Keratinocyte (primary cell): ENCODE measurements around the gene TRIM65. TPM values are rescaled to one million over a fixed set of nuclear protein-coding genes. Genes with fewer than 3 reads are reported as not detected.

ENCODE experiments used
- DNase-seq: peaks from one replicate; pipeline ENCODE4 v3.0.0-alpha.2; 2011; ENCODE audit warnings: low read depth, missing footprints, low spot score
- FAIRE-seq: peaks from 2 replicates; lab custom pipeline; 2011; peaks lifted over from hg19 to GRCh38; lab: Jason Lieb, UNC
- H2AFZ ChIP-seq: 2 replicates; pipeline ENCODE4 v1.6.0; 2012; ENCODE audit warnings: low read length, control low read depth, inconsistent platforms; ENCODE audit not compliant: control insufficient read depth
- H3K27ac ChIP-seq: 2 replicates; pipeline ENCODE4 v1.5.1; 2011; ENCODE audit warnings: low read length; ENCODE audit not compliant: control insufficient read depth, insufficient read depth
- H3K27me3 ChIP-seq: 3 replicates; pipeline ENCODE4 v1.6.0; 2011; ENCODE audit warnings: low read length; ENCODE audit not compliant: control insufficient read depth, insufficient read depth; ENCODE audit errors: extremely low read depth
- H3K36me3 ChIP-seq, 2 experiments: 2 replicates in 1 of 2; 3 replicates in 1 of 2; pipeline ENCODE4 v1.5.1; 2011; ENCODE audit warnings: low read length in 2 of 2, mild to moderate bottlenecking in 1 of 2; ENCODE audit not compliant: control insufficient read depth in 2 of 2, insufficient read depth in 2 of 2; ENCODE audit errors: extremely low read depth in 1 of 2
- H3K4me1 ChIP-seq: 3 replicates; pipeline ENCODE4 v1.5.1; 2011; ENCODE audit warnings: low read length; ENCODE audit not compliant: control insufficient read depth, insufficient read depth; ENCODE audit errors: extremely low read depth
- H3K4me2 ChIP-seq: 3 replicates; pipeline ENCODE4 v1.6.0; 2011; ENCODE audit warnings: low read depth, low read length; ENCODE audit not compliant: control insufficient read depth, insufficient read depth; ENCODE audit errors: extremely low read depth
- H3K4me3 ChIP-seq, 3 experiments: fragments of 200-600 bp in 1 of 3; sonication (generic) in 1 of 3; 2 replicates in 2 of 3; 3 replicates in 1 of 3; pipeline ENCODE4 v1.5.1; 2011 to 2016; ENCODE audit warnings: low read length in 3 of 3, mild to moderate bottlenecking in 3 of 3, control low read depth in 2 of 3, inconsistent platforms in 1 of 3, low read depth in 1 of 3, mixed read lengths in 1 of 3, mixed run types in 1 of 3, moderate library complexity in 1 of 3; ENCODE audit not compliant: control insufficient read depth in 2 of 3, insufficient read depth in 2 of 3; ENCODE audit errors: extremely low read depth in 1 of 3
- H3K79me2 ChIP-seq: 2 replicates; pipeline ENCODE4 v1.6.0; 2012; ENCODE audit warnings: low read length; ENCODE audit not compliant: control insufficient read depth, insufficient read depth
- H3K9ac ChIP-seq: 3 replicates; pipeline ENCODE4 v1.6.0; 2011; ENCODE audit warnings: low read length; ENCODE audit not compliant: control insufficient read depth, insufficient read depth; ENCODE audit errors: extremely low read depth
- H3K9me1 ChIP-seq: 3 replicates; pipeline ENCODE4 v1.6.0; 2011; ENCODE audit warnings: low read length; ENCODE audit not compliant: control insufficient read depth, insufficient read depth; ENCODE audit errors: extremely low read depth
- H3K9me3 ChIP-seq: 2 replicates; pipeline ENCODE4 v1.5.1; 2012; ENCODE audit warnings: low read depth, low read length; ENCODE audit not compliant: control insufficient read depth
- H4K20me1 ChIP-seq: 3 replicates; pipeline ENCODE4 v1.6.0; 2011; ENCODE audit warnings: low read length; ENCODE audit not compliant: control insufficient read depth, insufficient read depth; ENCODE audit errors: extremely low read depth
- EZH2 ChIP-seq: IDR thresholded peaks from one replicate; pipeline ENCODE4 v1.6.1; 2012; ENCODE audit warnings: inconsistent platforms, mild to moderate bottlenecking, low read length, moderate library complexity
- dilution Hi-C: fragments of 300-500 bp; cut with MboI; formaldehyde crosslinking; loops from one replicate; pipeline ENCODE4 v1.7.0; 2020; ENCODE audit warnings: low sequenced_read_pairs; ENCODE audit not compliant: extremely low pct_ligation_motif_present
- polyA plus RNA-seq, 5 experiments: library from polyadenylated mRNA; depleted of rRNA in 3 of 5; stranded (reverse) in 3 of 5; stranded (forward) in 1 of 5; unstranded in 1 of 5; fragments of >200 nt; gene quantifications; 1 replicate in 1 of 5; 2 replicates in 3 of 5; 3 replicates in 1 of 5; pipeline versions ENCODE4 v1.2.1 to v1.2.3, GENCODE V29; 2011 to 2012; ENCODE audit warnings: missing spikeins in 2 of 5, low read depth in 1 of 5, low replicate concordance in 1 of 5
- TF ChIP-seq, protein P1 (sequence below), 3 experiments: IDR thresholded peaks in 1 of 3; conservative IDR thresholded peaks in 1 of 3; optimal IDR thresholded peaks in 1 of 3; 2 replicates in 2 of 3; 3 replicates in 1 of 3; pipeline versions ENCODE3 to v1.5.1; 2011; ENCODE audit warnings: low read length in 3 of 3, mild to moderate bottlenecking in 3 of 3, moderate library complexity in 2 of 3, control low read depth in 1 of 3, inconsistent platforms in 1 of 3; ENCODE audit not compliant: insufficient read depth in 2 of 3; ENCODE audit errors: extremely low read depth in 1 of 3

TRIM65 gene
- polyA plus RNA-seq, 1 donor (not counting 4 experiments of a cell fraction or from before 2014, with no cell fraction given), result 7.8 TPM

- Histone ChIP-seq H3K27me3 (no peaks in the 10 kb centered on the region), H3K79me2 (peaks cover 14% of the 10 kb centered on the region), H3K9me3 (no peaks in the 10 kb centered on the region), H3K9ac (no peak overlapping the region), H3K27ac (no peak overlapping the region), H2AFZ (no peak overlapping the region), H3K4me2 (no peak overlapping the region), H4K20me1 (no peaks in the 10 kb centered on the region), H3K4me1 (peaks cover 28% of the 10 kb centered on the region), H3K36me3 (peaks cover 24 to 37% of the 10 kb centered on the region in 2 experiments), H3K9me1 (no peaks in the 10 kb centered on the region), H3K4me3 (no peak overlapping the region)
- no peak for FAIRE-seq
- dilution Hi-C loops, result no loop called here
- no peak for DNase-seq
- TF ChIP-seq, protein P1, sequence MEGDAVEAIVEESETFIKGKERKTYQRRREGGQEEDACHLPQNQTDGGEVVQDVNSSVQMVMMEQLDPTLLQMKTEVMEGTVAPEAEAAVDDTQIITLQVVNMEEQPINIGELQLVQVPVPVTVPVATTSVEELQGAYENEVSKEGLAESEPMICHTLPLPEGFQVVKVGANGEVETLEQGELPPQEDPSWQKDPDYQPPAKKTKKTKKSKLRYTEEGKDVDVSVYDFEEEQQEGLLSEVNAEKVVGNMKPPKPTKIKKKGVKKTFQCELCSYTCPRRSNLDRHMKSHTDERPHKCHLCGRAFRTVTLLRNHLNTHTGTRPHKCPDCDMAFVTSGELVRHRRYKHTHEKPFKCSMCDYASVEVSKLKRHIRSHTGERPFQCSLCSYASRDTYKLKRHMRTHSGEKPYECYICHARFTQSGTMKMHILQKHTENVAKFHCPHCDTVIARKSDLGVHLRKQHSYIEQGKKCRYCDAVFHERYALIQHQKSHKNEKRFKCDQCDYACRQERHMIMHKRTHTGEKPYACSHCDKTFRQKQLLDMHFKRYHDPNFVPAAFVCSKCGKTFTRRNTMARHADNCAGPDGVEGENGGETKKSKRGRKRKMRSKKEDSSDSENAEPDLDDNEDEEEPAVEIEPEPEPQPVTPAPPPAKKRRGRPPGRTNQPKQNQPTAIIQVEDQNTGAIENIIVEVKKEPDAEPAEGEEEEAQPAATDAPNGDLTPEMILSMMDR (optimal IDR thresholded peaks at IDR 0.05 in 1 of 3, IDR thresholded peaks at IDR 0.05 in 1 of 3, conservative IDR thresholded peaks at IDR 0.05 in 1 of 3; ENCODE audit: extremely low read depth in 1 of 3, insufficient read depth in 2 of 3, low read length in 3 of 3), result no peak
- TF ChIP-seq EZH2, result no peak
These were observed 47.0 kb downstream of the TRIM65 start for GRCh38 chr17:75849724-75850123.

GRCh38 chr17:75849279-75849646 is 47.5 kb downstream of the TRIM65 start:
- H3K9me1 ChIP-seq, result no peaks in the 10 kb centered on the region
- no peak overlapping the region for H2AFZ ChIP-seq
- H3K36me3 ChIP-seq, result peaks cover 24 to 37% of the 10 kb centered on the region in 2 experiments
- H3K4me3 ChIP-seq, result no peak overlapping the region
- no peak for FAIRE-seq
- no peaks in the 10 kb centered on the region for H3K27me3 ChIP-seq
- H3K9ac ChIP-seq, result no peak overlapping the region
- H3K4me1 ChIP-seq, result peaks cover 27% of the 10 kb centered on the region
- H3K4me2 ChIP-seq, result no peak overlapping the region
- peaks cover 10% of the 10 kb centered on the region for H3K79me2 ChIP-seq
- dilution Hi-C loops, result no loop called here
- no peaks in the 10 kb centered on the region for H3K9me3 ChIP-seq
- TF ChIP-seq, protein P1 (optimal IDR thresholded peaks at IDR 0.05 in 1 of 3, IDR thresholded peaks at IDR 0.05 in 1 of 3, conservative IDR thresholded peaks at IDR 0.05 in 1 of 3; ENCODE audit: extremely low read depth in 1 of 3, insufficient read depth in 2 of 3, low read length in 3 of 3), result no peak
- TF ChIP-seq EZH2, result no peak
- DNase-seq, result no peak
- H3K27ac ChIP-seq, result no peak overlapping the region
- H4K20me1 ChIP-seq, result no peaks in the 10 kb centered on the region
